DMS53 treated with DMSO at 0.1 percent for 48 hours (cell line): Measurements from ENCODE around the gene PTPRB.

Experiments used
- DNase-seq: peaks from one replicate; lab custom pipeline; 2025; ENCODE audit not compliant: unreplicated experiment; lab: John Stamatoyannopoulos, UW

PTPRB gene

GRCh38 chr12:70644861-70645260, 7.6 kb upstream of the PTPRB start:
- DNase-seq = no peak

GRCh38 chr12:70643939-70644338, 6.7 kb upstream of the PTPRB start:
- DNase-seq = no peak

- no peak for DNase-seq
Measured at GRCh38 chr12:70641691-70642090, 4.5 kb upstream of the PTPRB start.

GRCh38 chr12:70640901-70641300, 3.7 kb upstream of the PTPRB start:
- no peak for DNase-seq

- no peak for DNase-seq
Measured at GRCh38 chr12:70639535-70639934, 2.3 kb upstream of the PTPRB start.

- DNase-seq = no peak
Measured at GRCh38 chr12:70638639-70639360, 1.6 kb upstream of the PTPRB start.

- no peak for DNase-seq
Measured at GRCh38 chr12:70635755-70636154, 1.5 kb downstream of the PTPRB start.

GRCh38 chr12:70628701-70629480, 8.3 kb downstream of the PTPRB start:
- no peak for DNase-seq

GRCh38 chr12:70627677-70628076, 9.6 kb downstream of the PTPRB start:
- DNase-seq = no peak

GRCh38 chr12:70626180-70626579, 11.0 kb downstream of the PTPRB start:
- DNase-seq = no peak

- no peak for DNase-seq
Measured at GRCh38 chr12:70619471-70620152, 17.6 kb downstream of the PTPRB start.

GRCh38 chr12:70618371-70618770, 18.9 kb downstream of the PTPRB start:
- DNase-seq = no peak

GRCh38 chr12:70617450-70617849, 19.8 kb downstream of the PTPRB start:
- no peak for DNase-seq

- no peak for DNase-seq
Measured at GRCh38 chr12:70615174-70615866, 21.9 kb downstream of the PTPRB start.

GRCh38 chr12:70609739-70610491, 27.3 kb downstream of the PTPRB start:
- DNase-seq = peak; percentile 16

- no peak for DNase-seq
Measured at GRCh38 chr12:70609203-70609602, 28.0 kb downstream of the PTPRB start.

GRCh38 chr12:70608184-70608583, 29.0 kb downstream of the PTPRB start:
- DNase-seq = no peak

- no peak for DNase-seq
Measured at GRCh38 chr12:70607107-70607506, 30.1 kb downstream of the PTPRB start.

- no peak for DNase-seq
Measured at GRCh38 chr12:70605976-70606375, 31.3 kb downstream of the PTPRB start.

- DNase-seq = no peak
Measured at GRCh38 chr12:70604662-70605061, 32.6 kb downstream of the PTPRB start.

GRCh38 chr12:70603044-70603443, 34.2 kb downstream of the PTPRB start:
- no peak for DNase-seq
